EH (cell line): ENCODE measurements around the gene SLC15A1.

Experiments used
- DNase-seq: peaks from one replicate; pipeline ENCODE4 v3.0.0-alpha.2; 2015; ENCODE audit warnings: low read depth

SLC15A1 gene

GRCh38 chr13:98752467-98753290 lies at the start of gene SLC15A1:
Gene SLC15A1 (minus strand): TSS chr13:98752672. CDS start chr13:98752598, 74 bp downstream.
- DNase-seq: no peak

- DNase-seq: no peak
These were observed 49.4 kb upstream of the SLC15A1 start for GRCh38 chr13:98801626-98802418.

- no peak for DNase-seq
These were observed 47.6 kb upstream of the SLC15A1 start for GRCh38 chr13:98800078-98800477.

- peak; percentile 81 for DNase-seq
These were observed 46.6 kb upstream of the SLC15A1 start for GRCh38 chr13:98798849-98799645.

- DNase-seq: no peak
These were observed 45.0 kb upstream of the SLC15A1 start for GRCh38 chr13:98797456-98797855.

GRCh38 chr13:98796798-98797197 lies 44.3 kb upstream of the SLC15A1 start:
- no peak for DNase-seq

GRCh38 chr13:98796191-98796590 lies 43.7 kb upstream of the SLC15A1 start:
- no peak for DNase-seq

- no peak for DNase-seq
These were observed 42.7 kb upstream of the SLC15A1 start for GRCh38 chr13:98795220-98795619.

GRCh38 chr13:98794498-98794897 lies 42.0 kb upstream of the SLC15A1 start:
- no peak for DNase-seq

GRCh38 chr13:98792785-98793495 lies 40.5 kb upstream of the SLC15A1 start:
- no peak for DNase-seq

- no peak for DNase-seq
These were observed 39.8 kb upstream of the SLC15A1 start for GRCh38 chr13:98792321-98792720.

- DNase-seq: no peak
These were observed 39.1 kb upstream of the SLC15A1 start for GRCh38 chr13:98791611-98792010.

- no peak for DNase-seq
These were observed 35.5 kb upstream of the SLC15A1 start for GRCh38 chr13:98787996-98788395.

- DNase-seq: no peak
These were observed 34.7 kb upstream of the SLC15A1 start for GRCh38 chr13:98787173-98787572.

GRCh38 chr13:98786023-98786422 lies 33.6 kb upstream of the SLC15A1 start:
- DNase-seq: no peak

GRCh38 chr13:98785405-98785804 lies 32.9 kb upstream of the SLC15A1 start:
- DNase-seq: no peak

GRCh38 chr13:98784666-98785065 lies 32.2 kb upstream of the SLC15A1 start:
- no peak for DNase-seq

- DNase-seq: no peak
These were observed 31.5 kb upstream of the SLC15A1 start for GRCh38 chr13:98783856-98784478.

GRCh38 chr13:98782654-98783053 lies 30.2 kb upstream of the SLC15A1 start:
- peak; percentile 14 for DNase-seq

GRCh38 chr13:98781905-98782304 lies 29.4 kb upstream of the SLC15A1 start:
- no peak for DNase-seq

GRCh38 chr13:98781470-98781869 lies 29.0 kb upstream of the SLC15A1 start:
- DNase-seq: no peak
